Hepatocyte (in vitro differentiated cells): ENCODE results near the gene PUS10. TPM values are rescaled to one million over a fixed set of nuclear protein-coding genes. Genes with fewer than 3 reads are reported as not detected.

Source experiments
- DNase-seq: peaks from one replicate; pipeline ENCODE4 v3.0.0-alpha.2; 2016; ENCODE audit warnings: low spot score
- H2AFZ ChIP-seq: fragments of 200-600 bp; sonication (generic); 2 replicates; pipeline ENCODE4 v1.6.0; 2016; ENCODE audit warnings: antibody characterized with exemption, mild to moderate bottlenecking
- H3K27ac ChIP-seq: fragments of 200-600 bp; sonication (generic); 2 replicates; pipeline ENCODE4 v1.5.1; 2016; ENCODE audit warnings: mild to moderate bottlenecking
- H3K27me3 ChIP-seq: fragments of 200-600 bp; sonication (generic); 2 replicates; pipeline ENCODE4 v1.6.1; 2016
- H3K36me3 ChIP-seq: fragments of 200-600 bp; sonication (generic); replicated peaks from 2 replicates; pipeline ENCODE4 v1.5.1; 2016; ENCODE audit warnings: low read depth; ENCODE audit not compliant: insufficient read depth
- H3K4me1 ChIP-seq: fragments of 200-600 bp; sonication (generic); 2 replicates; pipeline ENCODE4 v1.5.1; 2016; ENCODE audit warnings: mild to moderate bottlenecking, moderate library complexity; ENCODE audit not compliant: insufficient read depth
- H3K4me2 ChIP-seq: fragments of 200-600 bp; sonication (generic); 2 replicates; pipeline ENCODE4 v1.6.0; 2016
- H3K4me3 ChIP-seq: fragments of 200-600 bp; sonication (generic); 2 replicates; pipeline ENCODE4 v1.5.1; 2016; ENCODE audit warnings: mild to moderate bottlenecking
- H3K79me2 ChIP-seq: fragments of 200-600 bp; sonication (generic); 2 replicates; pipeline ENCODE4 v1.6.0; 2017; ENCODE audit warnings: mild to moderate bottlenecking
- H3K9me2 ChIP-seq: fragments of 200-600 bp; sonication (generic); replicated peaks from 2 replicates; pipeline ENCODE4 v1.6.0; 2017; ENCODE audit warnings: mild to moderate bottlenecking; ENCODE audit not compliant: insufficient read depth
- H3K9me3 ChIP-seq: fragments of 200-600 bp; sonication (generic); 2 replicates; pipeline ENCODE4 v1.5.1; 2016; ENCODE audit warnings: low read depth, mild to moderate bottlenecking
- H4K20me1 ChIP-seq: fragments of 200-600 bp; sonication (generic); 2 replicates; pipeline ENCODE4 v1.6.0; 2016; ENCODE audit warnings: mild to moderate bottlenecking; ENCODE audit not compliant: insufficient read depth, poor library complexity, severe bottlenecking
- CTCF ChIP-seq: fragments of 200-600 bp; sonication (generic); IDR thresholded peaks from 2 replicates; pipeline ENCODE4 v1.5.1; 2016; ENCODE audit warnings: antibody characterized with exemption, mild to moderate bottlenecking; ENCODE audit not compliant: poor library complexity
- EZH2 ChIP-seq: fragments of 200-600 bp; sonication (generic); IDR thresholded peaks from 2 replicates; pipeline ENCODE4 v1.6.1; 2016; ENCODE audit warnings: antibody characterized with exemption, mild to moderate bottlenecking, borderline replicate concordance
- EZH2phosphoT487 ChIP-seq: fragments of 200-600 bp; sonication (generic); IDR thresholded peaks from one replicate; pipeline ENCODE4 v1.6.1; 2018; ENCODE audit warnings: antibody characterized with exemption, mild to moderate bottlenecking, low read depth, moderate library complexity; ENCODE audit not compliant: unreplicated experiment, severe bottlenecking
- WGBS: methylation state at CpG from one replicate; pipeline ENCODE4 v1.1.6; 2016; ENCODE audit warnings: low lambda C conversion rate; ENCODE audit errors: missing lambda C conversion rate; 5-methylcytosine and 5-hydroxymethylcytosine counted together
- polyA plus RNA-seq: library from polyadenylated mRNA; unstranded; fragments of >200 nt; fragmentation: Nextera tagmentation; extraction: Ambion mirVana; gene quantifications from 2 replicates; pipeline ENCODE4 v1.2.1, GENCODE V29; 2016
- total RNA-seq: library from RNA; depleted of rRNA; stranded (reverse); fragments of >200 nt; gene quantifications from 2 replicates; pipeline ENCODE4 v1.2.3, GENCODE V29; 2014

The PUS10 gene
- total and polyA plus RNA-seq, 2 experiments from 2014 or later: 4.5 to 15.3 TPM

- Histone ChIP-seq H3K79me2 (peaks cover 10% of the 10 kb centered on the region), H3K27me3 (no peaks in the 10 kb centered on the region), H3K4me2 (no peak overlapping the region), H3K4me3 (no peak overlapping the region), H3K9me3 (no peaks in the 10 kb centered on the region), H4K20me1 (no peaks in the 10 kb centered on the region), H2AFZ (no peak overlapping the region), H3K4me1 (no peaks in the 10 kb centered on the region), H3K9me2 (no peaks in the 10 kb centered on the region), H3K36me3 (no peaks in the 10 kb centered on the region), H3K27ac (no peak overlapping the region)
- TF ChIP-seq EZH2 (no peak), CTCF (no peak), EZH2phosphoT487 (no peak)
- no peak for DNase-seq
Observed at GRCh38 chr2:61009355-61009754, 8.7 kb downstream of the PUS10 start.

- no peak overlapping the region for H3K4me3 ChIP-seq
- no peaks in the 10 kb centered on the region for H3K9me3 ChIP-seq
- H3K9me2 ChIP-seq: no peaks in the 10 kb centered on the region
- no peak for DNase-seq
- no peaks in the 10 kb centered on the region for H3K27me3 ChIP-seq
- no peak overlapping the region for H3K4me2 ChIP-seq
- no peaks in the 10 kb centered on the region for H3K36me3 ChIP-seq
- H3K79me2 ChIP-seq: no peaks in the 10 kb centered on the region
- no peak for TF ChIP-seq CTCF
- no peak for TF ChIP-seq EZH2phosphoT487
- TF ChIP-seq EZH2: no peak
- no peak overlapping the region for H3K27ac ChIP-seq
- H4K20me1 ChIP-seq: no peaks in the 10 kb centered on the region
- H3K4me1 ChIP-seq: no peaks in the 10 kb centered on the region
- H2AFZ ChIP-seq: no peak overlapping the region
Observed at GRCh38 chr2:61006486-61007105, 11.5 kb downstream of the PUS10 start.

GRCh38 chr2:61005736-61006135 is 12.3 kb downstream of the PUS10 start:
- H4K20me1 ChIP-seq: no peaks in the 10 kb centered on the region
- no peak overlapping the region for H3K27ac ChIP-seq
- no peaks in the 10 kb centered on the region for H3K9me3 ChIP-seq
- H3K4me2 ChIP-seq: no peak overlapping the region
- H2AFZ ChIP-seq: no peak overlapping the region
- no peaks in the 10 kb centered on the region for H3K36me3 ChIP-seq
- H3K4me1 ChIP-seq: no peaks in the 10 kb centered on the region
- no peak for TF ChIP-seq CTCF
- no peak for TF ChIP-seq EZH2
- no peak for TF ChIP-seq EZH2phosphoT487
- 88% methylated on average over 3 of the region's 3 CpGs for WGBS
- H3K27me3 ChIP-seq: no peaks in the 10 kb centered on the region
- no peaks in the 10 kb centered on the region for H3K9me2 ChIP-seq
- H3K79me2 ChIP-seq: no peaks in the 10 kb centered on the region
- H3K4me3 ChIP-seq: no peak overlapping the region
- DNase-seq: no peak
